Activated T-helper 2 cell treated with anti-CD3 and anti-CD28 coated beads, Interferon-gamma antibody, Interleukin-2, Interleukin-4, amounts not matched to agents 10 μg/mL and 5 μg/mL and 100 μg/mL, durations not matched to agents 14 hours and 24 hours and 36 hours (primary cell): ENCODE results near the gene PKNOX2. TPM values are rescaled to one million over a fixed set of nuclear protein-coding genes. Genes with fewer than 3 reads are reported as not detected.

Source experiments
- DNase-seq: peaks from one replicate; pipeline ENCODE4 v3.0.0; 2021; ENCODE audit warnings: low spot score
- H3K27ac Mint-ChIP-seq: one replicate; pipeline ENCODE4 v1.8.0; 2021; ENCODE audit warnings: mixed read lengths
- H3K27me3 Mint-ChIP-seq: one replicate; pipeline ENCODE4 v1.8.0; 2021; ENCODE audit warnings: low read depth, mixed read lengths
- H3K36me3 Mint-ChIP-seq: one replicate; pipeline ENCODE4 v1.8.0; 2021; ENCODE audit warnings: low read depth, mixed read lengths
- H3K4me1 Mint-ChIP-seq: one replicate; pipeline ENCODE4 v1.8.0; 2021; ENCODE audit warnings: low read depth, mixed read lengths
- H3K4me3 Mint-ChIP-seq: one replicate; pipeline ENCODE4 v1.8.0; 2021; ENCODE audit warnings: low read depth, mild to moderate bottlenecking, moderate library complexity, mixed read lengths
- H3K9me3 Mint-ChIP-seq: one replicate; pipeline ENCODE4 v1.8.0; 2021; ENCODE audit warnings: mixed read lengths
- intact Hi-C: fragments of 100-400 bp; cut with micrococcal nuclease; formaldehyde crosslinking; loops from one replicate; pipeline ENCODE4 v1.15.1; 2023
- total RNA-seq: library from RNA; stranded (reverse); gene quantifications from 2 replicates; pipeline ENCODE4 v1.2.3, GENCODE V29; 2022

The PKNOX2 gene
- total RNA-seq, 1 donor from 2014 or later, result not detected

DNA sequence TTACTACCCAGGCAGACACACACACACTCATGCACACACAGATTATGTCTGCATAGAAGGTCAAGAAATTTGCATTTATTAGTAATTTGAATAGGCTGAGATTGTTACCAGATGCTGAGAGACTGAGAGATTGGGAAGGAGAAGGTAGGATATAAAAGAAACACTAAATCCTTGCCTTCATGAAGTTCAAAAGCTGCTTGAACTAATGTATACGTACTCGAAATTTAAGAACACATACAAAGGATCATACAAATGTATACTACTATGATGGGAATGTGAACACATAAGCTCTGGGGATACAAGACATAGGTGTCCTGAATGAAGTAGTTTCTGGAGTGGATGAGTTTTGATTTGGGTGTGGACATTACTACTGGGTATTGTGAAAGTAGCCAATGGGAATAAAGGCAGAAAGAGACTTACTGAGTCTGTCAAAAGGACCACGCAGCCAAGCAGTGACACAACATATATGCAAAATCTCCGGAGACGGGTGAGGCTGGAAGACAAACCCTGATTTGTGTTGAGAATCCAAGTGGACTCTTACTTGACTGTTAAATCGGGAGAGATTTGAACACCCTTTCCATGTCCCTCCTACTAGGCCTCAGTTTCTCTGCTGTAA, 7.3 kb upstream of the PKNOX2 start:
- intact Hi-C loops, result no loop called here
- Mint-ChIP-seq H3K4me3 (no peak overlapping the region), H3K27ac (no peak overlapping the region), H3K9me3 (peaks cover 9% of the 10 kb centered on the region), H3K36me3 (no peaks in the 10 kb centered on the region), H3K27me3 (peaks cover 29% of the 10 kb centered on the region), H3K4me1 (no peaks in the 10 kb centered on the region)
- no peak for DNase-seq

DNA sequence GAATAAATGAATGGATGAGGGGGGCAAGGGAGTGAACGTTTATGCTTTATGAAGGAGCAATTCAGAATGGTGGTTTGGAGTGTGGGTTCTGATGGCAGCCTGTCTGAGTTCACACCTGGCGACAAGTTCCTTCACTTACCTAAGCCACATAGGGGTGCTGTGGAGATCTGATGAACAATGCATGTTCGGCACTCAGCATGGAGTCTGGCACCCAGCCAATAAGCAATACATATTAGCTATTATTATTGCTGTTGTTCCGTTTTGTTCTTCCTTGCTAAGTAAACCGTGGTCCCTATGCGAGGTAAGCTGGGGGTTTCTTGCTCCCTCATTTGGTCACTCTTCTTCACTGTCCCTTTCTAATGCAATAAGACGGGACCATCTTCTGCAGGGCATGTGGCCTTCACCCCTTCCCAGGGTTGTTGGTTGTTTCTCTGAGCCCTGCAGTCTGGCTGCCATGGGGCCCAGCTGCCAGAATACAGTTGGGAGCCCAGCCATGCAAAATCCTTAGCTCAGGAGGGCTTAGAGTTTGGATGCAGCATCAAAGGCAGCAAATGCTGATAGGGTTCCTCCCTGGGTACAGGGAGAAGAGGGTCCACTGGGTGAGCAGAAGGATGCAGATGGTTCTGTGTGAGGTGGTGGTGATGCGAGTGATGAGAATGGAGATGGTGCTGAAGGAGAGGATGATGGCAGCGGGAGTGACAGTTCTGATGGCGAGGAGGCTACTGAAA, 6.4 kb upstream of the PKNOX2 start:
- Mint-ChIP-seq H3K4me3 (no peak overlapping the region), H3K27me3 (peaks cover 38% of the 10 kb centered on the region), H3K9me3 (peaks cover 9% of the 10 kb centered on the region), H3K4me1 (no peaks in the 10 kb centered on the region), H3K36me3 (no peaks in the 10 kb centered on the region), H3K27ac (no peak overlapping the region)
- DNase-seq, result no peak
- intact Hi-C loops, result no loop called here

DNA sequence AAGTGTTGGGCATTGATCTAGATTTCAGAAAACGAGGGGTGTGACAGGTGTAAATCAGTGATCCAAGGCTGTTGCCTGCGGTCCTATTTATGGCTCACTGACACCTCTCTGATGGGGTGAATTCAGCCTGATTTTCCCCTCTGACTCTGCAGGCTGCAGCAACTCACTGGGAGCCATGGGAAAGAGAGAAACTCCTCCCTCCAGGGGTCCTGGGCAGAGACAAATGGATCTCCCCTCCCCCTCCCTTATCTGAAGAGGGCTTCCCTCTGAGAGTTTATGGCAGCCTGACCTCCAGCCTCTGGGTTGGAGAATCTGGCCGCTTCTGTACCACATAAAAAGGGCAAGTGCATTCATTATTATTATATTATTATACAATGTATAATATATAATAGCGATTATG, 1.8 kb upstream of the PKNOX2 start:
- Mint-ChIP-seq H3K27me3 (peaks cover 66% of the 10 kb centered on the region), H3K36me3 (no peaks in the 10 kb centered on the region), H3K4me1 (peaks cover 11% of the 10 kb centered on the region), H3K9me3 (no peaks in the 10 kb centered on the region), H3K4me3 (no peak overlapping the region), H3K27ac (no peak overlapping the region)
- DNase-seq, result no peak
- intact Hi-C loops, result no loop called here

DNA sequence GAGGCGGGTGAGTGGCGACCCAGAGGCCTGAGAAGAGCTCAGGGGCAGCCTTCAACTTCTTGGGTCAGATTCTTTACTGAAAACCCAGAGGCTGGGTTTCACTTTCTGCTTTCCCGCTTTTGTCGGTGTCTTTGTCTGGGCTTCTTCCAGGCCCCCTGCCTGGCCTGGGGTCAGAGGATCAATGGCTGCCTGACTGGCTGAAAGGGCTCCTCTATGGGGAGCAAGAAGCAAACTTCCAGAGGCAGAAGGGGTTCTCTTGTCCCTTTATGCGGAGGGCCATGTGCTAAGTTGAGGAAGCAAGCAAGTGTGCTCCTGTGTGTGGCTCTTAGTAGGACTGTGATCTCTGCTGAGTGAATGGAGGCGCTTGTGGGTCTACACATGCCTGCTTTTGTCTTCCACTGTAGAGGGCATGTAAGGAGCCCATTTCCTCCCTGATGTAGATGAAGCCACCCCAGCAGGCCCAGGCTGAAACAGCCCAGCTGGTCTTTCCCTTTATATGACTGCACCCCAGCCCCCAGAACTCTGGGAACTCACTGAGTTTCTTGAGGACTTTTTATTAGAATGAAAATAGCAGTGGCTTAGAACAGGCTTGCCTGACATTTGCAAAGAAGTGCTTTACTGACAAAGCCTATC, 1.0 kb upstream of the PKNOX2 start:
- Mint-ChIP-seq H3K4me1 (peaks cover 11% of the 10 kb centered on the region), H3K4me3 (no peak overlapping the region), H3K27me3 (peaks cover 71% of the 10 kb centered on the region), H3K27ac (no peak overlapping the region), H3K9me3 (no peaks in the 10 kb centered on the region), H3K36me3 (no peaks in the 10 kb centered on the region)
- no peak for DNase-seq
- intact Hi-C loops, result loop anchor here (2.0 kb wide), 1 partner anchor 295 kb away; no protein-coding TSS in a partner anchor

DNA sequence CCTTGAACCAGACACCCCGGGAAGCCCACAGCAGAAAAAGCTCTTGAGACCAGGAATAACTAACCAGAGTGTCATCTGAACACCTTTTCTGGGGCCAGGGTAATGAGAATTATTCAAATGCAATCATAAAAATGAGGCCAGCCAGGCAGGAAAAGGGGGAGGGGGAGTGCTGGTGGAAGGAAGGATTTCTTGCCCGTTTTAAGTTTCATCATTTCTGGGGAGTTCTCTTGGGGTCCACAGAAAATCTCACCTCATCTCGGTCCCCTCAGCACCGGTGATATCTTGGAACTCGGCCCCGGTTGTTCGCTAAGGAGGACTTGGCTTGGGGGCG, 495 bp upstream of the PKNOX2 start:
- H3K4me3 Mint-ChIP-seq, result no peak overlapping the region
- DNase-seq, result no peak
- peaks cover 11% of the 10 kb centered on the region for H3K4me1 Mint-ChIP-seq
- no peaks in the 10 kb centered on the region for H3K36me3 Mint-ChIP-seq
- peaks cover 75% of the 10 kb centered on the region for H3K27me3 Mint-ChIP-seq
- intact Hi-C loops, result loop anchor here (2.0 kb wide), 1 partner anchor 295 kb away; no protein-coding TSS in a partner anchor
- no peaks in the 10 kb centered on the region for H3K9me3 Mint-ChIP-seq
- no peak overlapping the region for H3K27ac Mint-ChIP-seq

DNA sequence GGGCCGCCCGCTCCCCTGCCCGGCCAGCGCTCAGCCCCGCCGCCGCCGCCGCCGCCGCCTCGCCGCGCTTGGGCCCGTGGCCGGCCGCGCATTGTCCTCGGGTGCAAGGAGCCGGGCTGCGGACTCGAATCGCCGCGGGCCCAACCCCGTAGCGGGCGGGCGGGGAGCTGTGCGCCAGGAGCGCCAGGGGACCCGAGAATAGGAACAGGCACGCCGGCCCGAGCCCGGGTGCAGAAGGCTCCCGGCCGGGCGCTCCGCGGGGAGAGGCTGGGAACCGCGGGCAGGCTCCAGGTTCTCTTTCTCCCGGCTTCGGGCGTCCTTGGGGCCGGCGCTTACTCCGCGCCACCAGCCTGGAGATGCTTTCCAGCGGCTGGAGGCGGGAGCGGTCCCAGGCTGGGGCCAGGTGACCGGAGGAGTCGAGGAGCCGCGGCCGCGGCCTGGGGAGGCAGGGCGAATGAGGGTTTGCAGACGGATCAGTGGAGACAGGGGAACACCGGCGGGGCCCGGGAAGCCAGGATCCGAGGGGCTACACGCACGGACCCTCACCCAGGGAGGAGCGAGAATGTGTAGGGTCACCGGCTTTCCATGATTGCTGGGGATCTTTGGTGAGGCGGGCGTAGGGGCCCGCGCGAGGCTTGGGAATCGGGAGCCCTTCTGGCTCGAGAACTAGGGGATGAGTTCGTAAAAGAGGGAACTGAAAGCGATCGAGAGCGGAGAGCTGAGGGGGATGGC, 726 bp downstream of the PKNOX2 start:
- DNase-seq, result no peak
- no peaks in the 10 kb centered on the region for H3K36me3 Mint-ChIP-seq
- peak overlapping the region; percentile 74 for H3K4me3 Mint-ChIP-seq
- intact Hi-C loops, result loop anchor here (2.0 kb wide), 1 partner anchor 296 kb away; no protein-coding TSS in a partner anchor
- no peaks in the 10 kb centered on the region for H3K9me3 Mint-ChIP-seq
- peaks cover 84% of the 10 kb centered on the region for H3K27me3 Mint-ChIP-seq
- peaks cover 11% of the 10 kb centered on the region for H3K4me1 Mint-ChIP-seq
- H3K27ac Mint-ChIP-seq, result no peak overlapping the region

DNA sequence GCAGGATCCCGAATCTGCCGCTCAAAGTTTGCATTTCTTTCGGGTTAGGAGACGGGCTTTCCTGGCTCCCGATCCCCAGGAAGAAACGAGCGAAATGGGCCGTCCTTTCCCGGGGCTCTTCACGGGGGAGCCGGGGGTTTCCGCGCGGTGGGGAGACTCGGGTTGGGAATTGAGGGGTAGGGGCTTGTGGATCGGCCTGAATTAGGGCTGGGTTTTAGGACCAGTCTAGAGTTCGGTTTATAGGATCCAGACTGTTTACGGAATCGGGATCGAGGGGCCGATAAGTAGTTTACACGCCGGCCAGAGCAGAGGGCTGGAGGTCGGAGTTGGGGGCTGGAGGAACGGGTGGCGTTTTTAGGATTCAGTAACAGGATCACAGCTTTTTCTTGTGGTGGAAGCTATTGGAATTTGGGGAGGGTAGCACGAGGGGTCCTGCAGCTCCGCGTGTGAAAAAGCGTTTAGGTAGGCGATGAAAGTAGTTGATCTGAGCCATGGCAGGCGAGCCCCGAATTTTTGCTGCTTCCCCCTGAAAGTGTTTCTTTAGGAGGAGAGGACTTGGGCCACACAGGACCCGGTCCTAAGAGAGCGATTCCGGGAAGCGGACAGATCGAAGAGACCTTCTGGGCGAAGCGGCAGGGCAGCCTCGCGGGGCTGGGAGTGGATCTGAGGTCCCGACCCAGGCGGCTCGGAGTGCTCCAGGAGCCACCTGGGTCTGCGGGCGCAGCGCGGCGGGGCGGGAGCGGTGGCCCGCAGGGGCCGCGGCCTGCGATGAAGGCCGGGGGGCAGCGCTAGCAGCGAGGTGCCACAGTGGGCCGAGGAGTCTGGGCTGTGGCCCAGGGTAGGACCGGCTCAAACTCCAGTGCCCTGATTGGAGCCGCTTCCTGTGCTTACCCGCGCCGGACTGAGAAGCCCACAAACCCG, 1.6 kb downstream of the PKNOX2 start:
- no peak overlapping the region for H3K27ac Mint-ChIP-seq
- intact Hi-C loops, result loop anchor here (2.0 kb wide), 2 partner anchors 239 to 297 kb away; no protein-coding TSS in a partner anchor
- DNase-seq, result no peak

DNA sequence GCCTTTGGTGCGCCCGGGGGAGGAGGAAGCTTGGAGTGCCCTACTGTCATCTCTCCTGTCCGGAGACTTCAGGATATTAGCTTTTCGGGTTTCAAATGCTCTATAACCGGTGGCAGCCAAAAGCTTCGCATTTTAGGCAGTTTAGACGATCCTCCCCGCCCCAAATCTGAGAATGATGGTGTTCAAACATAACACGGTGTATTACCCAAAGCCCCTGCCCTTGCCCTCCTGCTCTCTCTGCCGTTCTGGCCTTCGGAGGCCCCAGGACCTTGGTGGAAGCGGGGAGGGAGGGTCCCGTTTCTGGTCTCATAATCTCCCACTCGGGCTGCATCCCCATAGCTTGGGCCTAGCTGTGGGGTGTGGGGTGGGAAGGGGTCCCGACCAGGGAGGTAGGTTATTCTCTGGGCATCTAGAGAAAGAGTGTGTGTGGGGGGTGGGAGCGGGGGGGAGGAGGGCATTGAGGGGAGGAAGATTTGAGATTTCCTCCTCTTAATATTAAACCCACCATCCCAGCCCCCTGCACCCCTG, 2.3 kb downstream of the PKNOX2 start:
- no peak for DNase-seq
- Mint-ChIP-seq H3K4me3 (no peak overlapping the region), H3K4me1 (peaks cover 11% of the 10 kb centered on the region), H3K36me3 (no peaks in the 10 kb centered on the region), H3K27ac (no peak overlapping the region), H3K27me3 (peaks cover 79% of the 10 kb centered on the region), H3K9me3 (no peaks in the 10 kb centered on the region)
- intact Hi-C loops, result loop anchor here (2.0 kb wide), 1 partner anchor 238 kb away; no protein-coding TSS in a partner anchor

More for the DNA sequence above, 1.6 kb downstream of the PKNOX2 start:
- Mint-ChIP-seq H3K27me3 (peaks cover 78% of the 10 kb centered on the region), H3K4me3 (peak overlapping the region; percentile 74), H3K9me3 (no peaks in the 10 kb centered on the region), H3K4me1 (peaks cover 11% of the 10 kb centered on the region), H3K36me3 (no peaks in the 10 kb centered on the region)

DNA sequence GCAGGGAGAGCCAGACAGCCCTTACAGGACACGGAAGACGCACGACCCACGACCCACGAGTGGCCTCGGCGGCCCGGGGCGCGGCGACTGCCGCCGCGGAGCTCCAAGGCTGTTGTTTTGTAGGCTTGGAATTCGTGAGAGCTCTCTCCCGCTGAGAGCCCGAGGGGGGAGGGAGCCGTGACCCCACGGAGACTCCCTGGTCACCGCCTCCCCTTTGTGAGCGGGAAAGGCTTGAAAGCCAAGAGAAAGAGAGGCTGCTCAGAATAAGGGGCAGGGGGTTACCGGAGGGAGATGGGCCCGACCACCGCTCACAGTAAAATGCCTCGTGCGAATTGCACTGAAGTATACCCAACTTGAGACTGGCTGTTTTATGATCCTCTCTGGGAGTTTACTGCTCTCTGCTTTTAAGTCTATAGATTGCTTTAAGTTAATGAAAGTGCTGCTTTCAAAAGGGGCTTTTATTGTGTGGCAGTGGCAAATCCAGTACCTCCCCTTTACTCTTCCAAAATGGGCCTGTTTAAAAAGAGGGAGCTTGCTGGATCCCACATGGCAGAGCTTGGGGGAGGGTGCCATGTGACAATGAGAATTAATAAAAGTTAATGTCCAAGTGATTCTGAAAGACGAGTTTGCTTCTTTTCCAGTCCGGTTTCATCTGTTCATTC, 2.9 kb downstream of the PKNOX2 start:
- Mint-ChIP-seq H3K4me3 (no peak overlapping the region), H3K9me3 (no peaks in the 10 kb centered on the region), H3K27ac (no peak overlapping the region), H3K4me1 (peaks cover 11% of the 10 kb centered on the region), H3K36me3 (no peaks in the 10 kb centered on the region), H3K27me3 (peaks cover 77% of the 10 kb centered on the region)
- intact Hi-C loops, result loop anchor here (2.0 kb wide), 1 partner anchor 237 kb away; no protein-coding TSS in a partner anchor
- no peak for DNase-seq

DNA sequence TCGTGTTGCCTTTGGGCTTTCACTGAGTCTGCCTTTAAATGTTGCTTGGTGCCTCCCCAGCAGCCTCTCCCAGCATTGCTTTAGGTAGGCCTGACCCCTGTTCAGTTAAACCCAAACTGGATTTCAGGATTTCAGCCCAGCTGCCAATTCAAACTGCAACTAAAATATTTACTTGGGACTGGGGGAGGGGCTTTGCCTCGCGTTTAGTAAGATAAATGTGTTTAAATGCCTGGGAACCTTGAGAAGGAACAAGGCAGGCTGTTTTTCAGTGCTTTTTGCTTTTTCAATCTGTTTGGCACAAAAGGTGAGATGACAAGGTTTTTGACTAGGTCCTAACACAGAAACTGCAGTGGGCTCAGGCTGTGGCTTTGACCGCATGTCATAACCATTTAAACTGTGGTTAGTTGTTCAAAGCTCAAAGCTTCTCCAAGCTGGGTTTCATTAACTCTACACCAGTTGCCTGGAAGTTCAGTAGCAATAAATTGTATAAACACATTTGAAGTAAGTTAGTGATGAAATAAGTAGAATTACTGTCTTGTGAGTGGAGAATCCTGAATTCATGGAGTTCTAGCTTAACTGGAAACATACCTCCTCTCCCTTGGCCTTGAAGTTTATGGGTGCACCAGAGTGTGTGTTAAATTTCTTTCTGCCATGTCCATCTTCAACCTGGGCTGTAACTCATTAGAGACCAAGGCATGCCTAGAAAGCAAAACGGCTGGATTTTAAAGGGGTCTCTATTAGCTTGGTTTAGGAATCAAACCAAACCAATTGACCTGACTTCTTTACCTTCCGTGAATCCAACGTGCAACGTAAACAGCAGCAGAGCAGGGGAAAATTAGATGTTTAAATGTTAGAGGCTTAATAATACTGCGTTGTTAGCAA, 3.6 kb downstream of the PKNOX2 start:
- intact Hi-C loops, result loop anchor here (2.0 kb wide), 1 partner anchor 237 kb away; no protein-coding TSS in a partner anchor
- Mint-ChIP-seq H3K27ac (no peak overlapping the region), H3K4me3 (no peak overlapping the region), H3K9me3 (no peaks in the 10 kb centered on the region), H3K4me1 (peaks cover 11% of the 10 kb centered on the region), H3K27me3 (peaks cover 71% of the 10 kb centered on the region), H3K36me3 (no peaks in the 10 kb centered on the region)
- no peak for DNase-seq
